OCI-LY1 (cell line): ENCODE data around the gene TCEAL7.

Experiments used
- H2AFZ ChIP-seq: fragments of 200-600 bp; sonication (generic), shearing (Covaris generic); 2 replicates; pipeline ENCODE4 v1.6.0; 2014; ENCODE audit warnings: antibody characterized with exemption, mild to moderate bottlenecking, low read length
- H3F3A ChIP-seq: fragments of 200-600 bp; sonication (generic), shearing (Covaris generic); 2 replicates; pipeline ENCODE4 v1.6.0; 2014; ENCODE audit warnings: mild to moderate bottlenecking, antibody characterized with exemption, low read length, moderate library complexity; ENCODE audit not compliant: insufficient read depth
- H3K27ac ChIP-seq: fragments of 200-600 bp; sonication (generic); 2 replicates; pipeline ENCODE4 v1.5.1; 2014; ENCODE audit warnings: low read length, mixed run types, mild to moderate bottlenecking, low read depth; ENCODE audit not compliant: poor library complexity, severe bottlenecking
- H3K27me3 ChIP-seq: fragments of 200-600 bp; sonication (generic); 2 replicates; pipeline ENCODE4 v1.6.0; 2014; ENCODE audit warnings: antibody characterized with exemption, mild to moderate bottlenecking, low read length, moderate library complexity; ENCODE audit not compliant: insufficient read depth
- H3K36me3 ChIP-seq: fragments of 200-600 bp; sonication (generic); 2 replicates; pipeline ENCODE4 v1.6.1; 2014; ENCODE audit warnings: mild to moderate bottlenecking, antibody characterized with exemption, low read length, moderate library complexity, mixed read lengths; ENCODE audit not compliant: insufficient read depth
- H3K4me1 ChIP-seq: fragments of 200-600 bp; sonication (generic); 2 replicates; pipeline ENCODE4 v1.5.1; 2014; ENCODE audit warnings: mild to moderate bottlenecking, low read length, moderate library complexity; ENCODE audit not compliant: insufficient read depth, severe bottlenecking
- H3K4me2 ChIP-seq: fragments of 200-600 bp; sonication (generic), shearing (Covaris generic); 2 replicates; pipeline ENCODE4 v1.6.1; 2014; ENCODE audit warnings: low read length
- H3K4me3 ChIP-seq: fragments of 200-600 bp; sonication (generic); 2 replicates; pipeline ENCODE4 v1.5.1; 2014; ENCODE audit warnings: low read length, low read depth, mild to moderate bottlenecking, mixed read lengths; ENCODE audit not compliant: poor library complexity, severe bottlenecking
- H3K79me2 ChIP-seq: fragments of 200-600 bp; shearing (Covaris generic); 2 replicates; pipeline ENCODE4 v1.6.1; 2016; ENCODE audit warnings: mixed run types, low read length, mixed read lengths; ENCODE audit not compliant: insufficient read depth
- H3K9ac ChIP-seq: fragments of 200-600 bp; sonication (generic), shearing (Covaris generic); 2 replicates; pipeline ENCODE4 v1.6.1; 2014; ENCODE audit warnings: mild to moderate bottlenecking, low read length, mixed read lengths
- H3K9me2 ChIP-seq: fragments of 200-600 bp; sonication (generic), shearing (Covaris generic); 2 replicates; pipeline ENCODE4 v1.6.1; 2014; ENCODE audit warnings: low read depth, mild to moderate bottlenecking, low read length, mixed read lengths
- H3K9me3 ChIP-seq: fragments of 200-600 bp; shearing (Covaris generic); 2 replicates; pipeline ENCODE4 v1.6.1; 2014; ENCODE audit warnings: low read length, mixed read lengths
- H4K20me1 ChIP-seq: fragments of 200-600 bp; sonication (generic), shearing (Covaris generic); 2 replicates; pipeline ENCODE4 v1.6.0; 2016; ENCODE audit warnings: mild to moderate bottlenecking, low read length; ENCODE audit not compliant: insufficient read depth
- EZH2 ChIP-seq: fragments of 200-600 bp; sonication (generic), shearing (Covaris generic); IDR thresholded peaks from 2 replicates; pipeline ENCODE4 v1.8.0; 2017; ENCODE audit warnings: borderline replicate concordance, mixed run types, mild to moderate bottlenecking, antibody characterized with exemption, low read length, moderate library complexity, mixed read lengths
- TF ChIP-seq, protein P1 (sequence below): fragments of 200-600 bp; sonication (generic), shearing (Covaris generic); IDR thresholded peaks from 2 replicates; pipeline ENCODE4 v1.5.1; 2017; ENCODE audit warnings: mild to moderate bottlenecking, antibody characterized with exemption, low read length, moderate library complexity, mixed read lengths

Gene TCEAL7

DNA sequence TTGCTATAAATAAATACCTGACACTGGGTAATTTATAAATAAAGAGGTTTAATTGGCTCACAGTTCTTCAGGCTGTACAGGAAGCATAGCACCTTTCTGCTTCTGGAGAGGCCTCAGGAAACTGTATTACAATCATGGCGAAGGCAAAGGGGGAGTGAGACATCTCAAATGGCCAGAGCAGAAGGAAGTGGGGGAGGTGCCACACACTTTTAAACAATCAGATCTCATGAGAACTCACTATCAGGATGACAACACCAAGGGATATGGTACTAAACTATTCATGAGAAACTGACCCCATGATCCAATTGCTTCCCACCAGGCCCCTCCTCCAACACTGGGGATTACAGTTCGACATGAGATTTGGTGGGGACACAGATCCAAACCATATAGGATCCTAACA is 14.6 kb downstream of the TCEAL7 start:
- no peak overlapping the region for H3K9ac ChIP-seq
- TF ChIP-seq, protein P1, sequence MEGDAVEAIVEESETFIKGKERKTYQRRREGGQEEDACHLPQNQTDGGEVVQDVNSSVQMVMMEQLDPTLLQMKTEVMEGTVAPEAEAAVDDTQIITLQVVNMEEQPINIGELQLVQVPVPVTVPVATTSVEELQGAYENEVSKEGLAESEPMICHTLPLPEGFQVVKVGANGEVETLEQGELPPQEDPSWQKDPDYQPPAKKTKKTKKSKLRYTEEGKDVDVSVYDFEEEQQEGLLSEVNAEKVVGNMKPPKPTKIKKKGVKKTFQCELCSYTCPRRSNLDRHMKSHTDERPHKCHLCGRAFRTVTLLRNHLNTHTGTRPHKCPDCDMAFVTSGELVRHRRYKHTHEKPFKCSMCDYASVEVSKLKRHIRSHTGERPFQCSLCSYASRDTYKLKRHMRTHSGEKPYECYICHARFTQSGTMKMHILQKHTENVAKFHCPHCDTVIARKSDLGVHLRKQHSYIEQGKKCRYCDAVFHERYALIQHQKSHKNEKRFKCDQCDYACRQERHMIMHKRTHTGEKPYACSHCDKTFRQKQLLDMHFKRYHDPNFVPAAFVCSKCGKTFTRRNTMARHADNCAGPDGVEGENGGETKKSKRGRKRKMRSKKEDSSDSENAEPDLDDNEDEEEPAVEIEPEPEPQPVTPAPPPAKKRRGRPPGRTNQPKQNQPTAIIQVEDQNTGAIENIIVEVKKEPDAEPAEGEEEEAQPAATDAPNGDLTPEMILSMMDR = no peak
- TF ChIP-seq EZH2 = no peak
- no peaks in the 10 kb centered on the region for H3K9me2 ChIP-seq
- H3K36me3 ChIP-seq = no peaks in the 10 kb centered on the region
- H3K4me3 ChIP-seq = no peak overlapping the region
- no peaks in the 10 kb centered on the region for H3K79me2 ChIP-seq
- no peaks in the 10 kb centered on the region for H3K4me1 ChIP-seq
- H2AFZ ChIP-seq = no peak overlapping the region
- H4K20me1 ChIP-seq = no peaks in the 10 kb centered on the region
- H3K27ac ChIP-seq = no peak overlapping the region
- H3K4me2 ChIP-seq = no peak overlapping the region
- no peaks in the 10 kb centered on the region for H3K9me3 ChIP-seq
- H3F3A ChIP-seq = no peaks in the 10 kb centered on the region
- no peaks in the 10 kb centered on the region for H3K27me3 ChIP-seq

DNA sequence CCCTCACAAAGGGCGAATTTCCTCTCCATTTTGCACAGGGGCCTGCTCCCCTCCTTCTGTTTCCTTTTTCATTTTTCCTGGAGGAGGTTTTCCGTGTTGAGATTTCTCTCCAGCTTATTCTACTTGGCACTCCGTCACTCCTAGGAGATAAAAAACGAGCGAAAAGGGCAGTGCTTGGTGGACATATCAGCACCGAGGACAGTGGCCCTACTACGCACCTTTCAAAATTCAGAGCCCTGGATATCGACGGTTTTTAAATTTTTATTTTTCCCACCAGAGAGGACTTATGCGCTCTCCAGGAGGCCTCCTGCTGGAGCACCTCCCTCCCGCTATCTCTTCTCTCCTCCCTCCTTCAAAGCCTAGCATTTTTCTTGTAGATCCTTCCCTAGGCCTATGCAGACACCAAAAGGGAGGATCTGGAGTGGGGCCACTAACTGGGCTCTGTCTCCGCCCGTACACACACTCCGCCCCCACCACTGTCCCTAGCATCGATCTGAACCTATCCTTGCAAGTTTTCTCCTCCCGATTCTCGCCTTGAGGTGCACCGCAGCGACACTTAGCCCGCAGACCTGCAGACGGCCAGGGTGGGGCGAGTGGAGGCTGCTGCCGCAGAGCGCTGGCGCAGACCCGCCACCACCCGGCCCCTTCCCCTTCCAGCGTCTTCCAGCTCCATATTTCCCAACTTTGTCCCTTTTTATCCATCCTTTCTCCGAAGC is 17.8 kb downstream of the TCEAL7 start:
- Histone ChIP-seq H3K9ac (no peak overlapping the region), H3K9me2 (no peaks in the 10 kb centered on the region), H3K4me3 (no peak overlapping the region)

DNA sequence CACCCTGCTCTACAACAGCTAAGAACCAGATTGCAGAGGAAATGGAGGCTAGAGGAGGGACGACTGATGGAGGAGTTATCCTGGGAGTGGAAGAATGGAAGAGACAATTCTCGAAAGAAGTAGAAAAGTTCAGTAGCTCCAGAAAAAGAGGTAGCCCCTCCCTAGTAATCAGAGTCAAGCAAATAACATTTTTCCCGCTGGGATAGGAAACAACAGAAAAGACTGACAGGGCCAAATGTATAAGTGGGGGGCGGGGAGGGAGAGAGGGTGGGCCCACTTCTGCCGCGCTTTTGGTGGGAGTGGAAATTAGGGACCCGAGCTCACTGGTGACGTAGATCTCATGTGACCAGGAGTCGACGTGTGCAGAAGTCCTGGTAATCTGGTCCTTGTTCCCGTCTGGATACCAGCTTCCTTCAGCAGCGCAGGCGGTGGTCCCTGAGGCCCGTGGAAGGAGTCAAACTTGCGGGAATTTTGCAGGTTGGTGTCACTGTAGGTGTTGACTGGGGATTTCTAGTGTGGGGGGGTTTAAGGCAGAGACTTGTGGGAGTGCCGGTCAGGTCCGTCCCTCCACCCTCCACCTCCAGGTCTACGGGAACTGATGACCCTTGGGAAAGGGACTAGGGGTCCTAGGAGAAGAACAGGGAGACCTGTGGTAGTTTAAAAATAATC is 26.2 kb downstream of the TCEAL7 start, which contains the start of gene TCEAL9:
TCEAL9 (plus strand) TSS at position 377 of the 669 bp plus-strand sequence. CDS start 1,179 bp downstream, outside the sequence.
- H3K4me3 ChIP-seq = peak within 1 kb of the TSS; percentile 33

More for the DNA sequence above, 17.8 kb downstream of the TCEAL7 start:
- no peaks in the 10 kb centered on the region for H3K9me3 ChIP-seq
- no peaks in the 10 kb centered on the region for H3K4me1 ChIP-seq
- H4K20me1 ChIP-seq = no peaks in the 10 kb centered on the region
- H3K79me2 ChIP-seq = no peaks in the 10 kb centered on the region
- H3K36me3 ChIP-seq = no peaks in the 10 kb centered on the region
- no peak overlapping the region for H2AFZ ChIP-seq
- TF ChIP-seq, protein P1 = no peak
- no peak overlapping the region for H3K4me2 ChIP-seq
- H3K27me3 ChIP-seq = no peaks in the 10 kb centered on the region
- H3F3A ChIP-seq = no peaks in the 10 kb centered on the region
- H3K27ac ChIP-seq = no peak overlapping the region

More for the DNA sequence above, 26.2 kb downstream of the TCEAL7 start, which contains the start of gene TCEAL9:
- no peak for TF ChIP-seq EZH2
- TF ChIP-seq, protein P1 = no peak
- Histone ChIP-seq H3K9me2 (no peaks in the 10 kb centered on the region), H3K27me3 (no peaks in the 10 kb centered on the region), H3F3A (no peaks in the 10 kb centered on the region), H3K27ac (no peak within 1 kb of the TSS), H2AFZ (no peak within 1 kb of the TSS), H3K79me2 (no peaks in the 10 kb centered on the region), H3K9me3 (no peaks in the 10 kb centered on the region), H3K4me1 (no peaks in the 10 kb centered on the region), H4K20me1 (no peaks in the 10 kb centered on the region), H3K4me2 (peak within 1 kb of the TSS; percentile 36; the same call in 1 of the 2 replicates), H3K9ac (no peak within 1 kb of the TSS), H3K36me3 (no peaks in the 10 kb centered on the region)
